Caco-2 (cell line): ENCODE results near the gene HYAL1. TPM values are rescaled to one million over a fixed set of nuclear protein-coding genes. Genes with fewer than 3 reads are reported as not detected.

Source experiments
- BruUV-seq: library from RNA; stranded (reverse); fragments of 400-500 nt; replicated peaks from 2 replicates; lab custom pipeline; 2021; lab: Mats Ljungman, UMichigan
- CTCF ChIA-PET: fragments of 300-600 bp; sonication (Branson Sonifier 250); formaldehyde crosslinking; loops from one replicate; lab custom pipeline; 2022; ENCODE audit warnings: antibody characterized with exemption; lab: Charles Lee
- POLR2A ChIA-PET: fragments of 300-600 bp; sonication (Branson Sonifier 250); formaldehyde crosslinking; loops from one replicate; lab custom pipeline; 2022; ENCODE audit warnings: antibody characterized with exemption; lab: Charles Lee
- DNase-seq, 2 experiments: peaks; one replicate each; pipeline versions ENCODE4 v3.0.0 to v3.0.0-alpha.2; 2020 to 2022
- H3K27me3 ChIP-seq: replicated peaks from 2 replicates; pipeline ENCODE4 v1.6.0; 2011; ENCODE audit warnings: low read length; ENCODE audit not compliant: control insufficient read depth, insufficient read depth
- H3K36me3 ChIP-seq: 2 replicates; pipeline ENCODE4 v1.5.1; 2011; ENCODE audit warnings: low read length; ENCODE audit not compliant: control insufficient read depth, insufficient read depth
- H3K4me1 ChIP-seq: fragments of 250-450 bp; sonication (Bioruptor Pico); 2 replicates; pipeline ENCODE4 v1.5.1; 2020; ENCODE audit warnings: mild to moderate bottlenecking
- H3K4me3 ChIP-seq: 2 replicates; pipeline ENCODE4 v1.5.1; 2011; ENCODE audit warnings: low read depth, mild to moderate bottlenecking, control low read depth, low read length
- H3K9me3 ChIP-seq: fragments of 250-450 bp; sonication (Bioruptor Pico); 2 replicates; pipeline ENCODE4 v1.5.1; 2020; ENCODE audit warnings: mild to moderate bottlenecking, moderate library complexity
- H3K27ac Mint-ChIP-seq: one replicate; pipeline ENCODE4 v1.8.0; 2022; ENCODE audit warnings: mixed read lengths; ENCODE audit not compliant: unreplicated experiment
- H3K27me3 Mint-ChIP-seq: one replicate; pipeline ENCODE4 v1.8.0; 2022; ENCODE audit warnings: mixed read lengths; ENCODE audit not compliant: insufficient read depth, unreplicated experiment
- H3K36me3 Mint-ChIP-seq: one replicate; pipeline ENCODE4 v1.8.0; 2022; ENCODE audit warnings: mild to moderate bottlenecking, mixed read lengths; ENCODE audit not compliant: insufficient read depth, unreplicated experiment
- H3K4me1 Mint-ChIP-seq: one replicate; pipeline ENCODE4 v1.8.0; 2022; ENCODE audit warnings: low read depth, mixed read lengths; ENCODE audit not compliant: unreplicated experiment
- H3K4me3 Mint-ChIP-seq: one replicate; pipeline ENCODE4 v1.8.0; 2022; ENCODE audit warnings: mild to moderate bottlenecking, moderate library complexity, mixed read lengths; ENCODE audit not compliant: unreplicated experiment
- H3K9me3 Mint-ChIP-seq: one replicate; pipeline ENCODE4 v1.8.0; 2022; ENCODE audit warnings: mixed read lengths; ENCODE audit not compliant: unreplicated experiment
- intact Hi-C: fragments of 100-400 bp; cut with micrococcal nuclease; formaldehyde crosslinking; loops from one replicate; pipeline ENCODE4 v1.10.0; 2022; ENCODE audit not compliant: unreplicated experiment
- total RNA-seq: library from RNA; stranded (reverse); gene quantifications from 2 replicates; pipeline ENCODE4 v1.2.3, GENCODE V29; 2022
- TF ChIP-seq, protein P1 (sequence below), 2 experiments: fragments of 200-600 bp in 1 of 2; IDR thresholded peaks; 1 replicate in 1 of 2; 2 replicates in 1 of 2; pipeline versions ENCODE4 v1.5.1 to v1.8.0; 2011 to 2022; ENCODE audit warnings: antibody characterized with exemption in 1 of 2, control low read depth in 1 of 2, inconsistent platforms in 1 of 2, low read depth in 1 of 2, low read length in 1 of 2, mild to moderate bottlenecking in 1 of 2, moderate library complexity in 1 of 2; ENCODE audit not compliant: insufficient read depth in 1 of 2, severe bottlenecking in 1 of 2, unreplicated experiment in 1 of 2

The HYAL1 gene
- total RNA-seq, 1 experiment from 2014 or later, result 2.3 TPM

DNA sequence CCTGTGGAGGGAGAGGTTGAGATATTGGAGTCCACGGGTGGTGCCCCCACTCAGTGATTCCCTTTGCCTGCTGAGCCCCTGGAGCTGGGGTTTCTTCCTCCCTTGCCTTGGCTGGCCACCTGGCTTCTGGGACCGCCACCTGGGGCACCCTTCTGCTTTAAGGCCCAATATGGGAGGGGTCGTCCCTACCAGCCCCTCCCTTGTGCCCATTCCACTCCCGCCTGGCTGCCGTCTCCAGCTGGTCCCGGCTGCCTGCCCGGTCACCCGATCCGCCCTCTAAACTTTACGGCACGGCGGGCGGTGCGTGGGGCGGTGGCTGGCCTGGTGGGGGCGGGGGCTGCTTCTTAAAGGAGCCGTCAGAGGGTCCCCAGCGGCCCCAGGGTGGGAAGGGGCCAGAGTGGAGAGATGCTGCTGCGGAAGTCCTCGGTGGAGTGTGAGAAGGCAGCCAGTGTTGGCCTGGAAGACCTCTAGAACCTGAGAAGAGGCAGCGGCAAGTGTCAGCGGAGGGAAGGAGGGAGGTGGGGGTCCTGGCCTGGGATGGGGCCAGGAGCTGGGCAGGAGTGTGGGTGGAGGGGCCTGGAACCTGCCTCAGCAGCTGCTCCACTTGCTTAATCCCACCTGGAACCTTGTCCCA is 36.0 kb downstream of the HYAL1 start:
- Mint-ChIP-seq H3K4me1 (peaks cover 50% of the 10 kb centered on the region), H3K9me3 (no peaks in the 10 kb centered on the region), H3K27me3 (no peaks in the 10 kb centered on the region), H3K27ac (no peak overlapping the region), H3K36me3 (peaks cover 11% of the 10 kb centered on the region), H3K4me3 (no peak overlapping the region)
- intact Hi-C loops, result no loop called here
- TF ChIP-seq, protein P1, sequence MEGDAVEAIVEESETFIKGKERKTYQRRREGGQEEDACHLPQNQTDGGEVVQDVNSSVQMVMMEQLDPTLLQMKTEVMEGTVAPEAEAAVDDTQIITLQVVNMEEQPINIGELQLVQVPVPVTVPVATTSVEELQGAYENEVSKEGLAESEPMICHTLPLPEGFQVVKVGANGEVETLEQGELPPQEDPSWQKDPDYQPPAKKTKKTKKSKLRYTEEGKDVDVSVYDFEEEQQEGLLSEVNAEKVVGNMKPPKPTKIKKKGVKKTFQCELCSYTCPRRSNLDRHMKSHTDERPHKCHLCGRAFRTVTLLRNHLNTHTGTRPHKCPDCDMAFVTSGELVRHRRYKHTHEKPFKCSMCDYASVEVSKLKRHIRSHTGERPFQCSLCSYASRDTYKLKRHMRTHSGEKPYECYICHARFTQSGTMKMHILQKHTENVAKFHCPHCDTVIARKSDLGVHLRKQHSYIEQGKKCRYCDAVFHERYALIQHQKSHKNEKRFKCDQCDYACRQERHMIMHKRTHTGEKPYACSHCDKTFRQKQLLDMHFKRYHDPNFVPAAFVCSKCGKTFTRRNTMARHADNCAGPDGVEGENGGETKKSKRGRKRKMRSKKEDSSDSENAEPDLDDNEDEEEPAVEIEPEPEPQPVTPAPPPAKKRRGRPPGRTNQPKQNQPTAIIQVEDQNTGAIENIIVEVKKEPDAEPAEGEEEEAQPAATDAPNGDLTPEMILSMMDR (IDR thresholded peaks at IDR 0.05; ENCODE audit: insufficient read depth in 1 of 2, low read depth in 1 of 2, low read length in 1 of 2, severe bottlenecking in 1 of 2, unreplicated experiment in 1 of 2), result no peak
- BruUV-seq, result no TSS peak
- ChIA-PET POLR2A (interaction anchor here (1.2 kb wide), 1 partner anchor 70 kb away, joined by 4 read pairs; no protein-coding TSS in a partner anchor), CTCF (interaction anchor here (0.6 kb wide), 1 partner anchor 771 kb away, joined by 3 read pairs; no protein-coding TSS in a partner anchor)
- H3K4me3 ChIP-seq, result no peak overlapping the region
- no peaks in the 10 kb centered on the region for H3K9me3 ChIP-seq
- no peaks in the 10 kb centered on the region; the same call in 1 of the 2 replicates for H3K36me3 ChIP-seq
- peaks cover 78% of the 10 kb centered on the region for H3K4me1 ChIP-seq
- no peaks in the 10 kb centered on the region for H3K27me3 ChIP-seq
- DNase-seq, result no peak

DNA sequence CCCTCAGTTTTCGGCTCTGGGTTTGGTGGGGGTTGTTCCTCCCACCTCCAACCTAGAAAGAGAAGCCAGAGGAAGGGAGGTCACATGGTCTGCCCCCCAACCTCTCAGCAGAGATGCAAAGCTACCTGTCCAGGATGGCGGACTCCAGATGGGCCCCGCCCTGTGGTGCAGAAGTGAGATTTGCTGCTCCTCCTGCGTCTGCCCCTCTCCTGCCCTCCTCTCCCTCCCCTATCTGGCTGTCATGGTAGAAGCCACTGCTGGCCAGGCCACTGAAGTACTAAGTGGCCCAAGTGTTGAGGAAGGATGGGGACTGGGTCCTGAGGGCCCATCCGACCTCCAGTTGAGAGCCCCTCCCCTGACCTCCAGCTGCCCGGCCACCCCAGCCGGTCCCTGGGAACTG is 36.5 kb downstream of the HYAL1 start:
- DNase-seq, result no peak
- Histone ChIP-seq H3K9me3 (no peaks in the 10 kb centered on the region), H3K36me3 (no peaks in the 10 kb centered on the region), H3K4me1 (peaks cover 73% of the 10 kb centered on the region), H3K27me3 (no peaks in the 10 kb centered on the region), H3K4me3 (no peak overlapping the region)
- peaks cover 49% of the 10 kb centered on the region for H3K4me1 Mint-ChIP-seq
- ChIA-PET CTCF (interaction anchor here (0.6 kb wide), 1 partner anchor 771 kb away, joined by 3 read pairs; no protein-coding TSS in a partner anchor), POLR2A (interaction anchor here (1.2 kb wide), 1 partner anchor 70 kb away, joined by 4 read pairs; no protein-coding TSS in a partner anchor)
- intact Hi-C loops, result no loop called here
- peaks cover 11% of the 10 kb centered on the region for H3K36me3 Mint-ChIP-seq
- TF ChIP-seq, protein P1 (IDR thresholded peaks at IDR 0.05; ENCODE audit: insufficient read depth in 1 of 2, low read depth in 1 of 2, low read length in 1 of 2, severe bottlenecking in 1 of 2, unreplicated experiment in 1 of 2), result no peak
- no peak overlapping the region for H3K27ac Mint-ChIP-seq
- H3K4me3 Mint-ChIP-seq, result no peak overlapping the region
- H3K9me3 Mint-ChIP-seq, result no peaks in the 10 kb centered on the region
- no peaks in the 10 kb centered on the region for H3K27me3 Mint-ChIP-seq
- BruUV-seq, result no TSS peak

DNA sequence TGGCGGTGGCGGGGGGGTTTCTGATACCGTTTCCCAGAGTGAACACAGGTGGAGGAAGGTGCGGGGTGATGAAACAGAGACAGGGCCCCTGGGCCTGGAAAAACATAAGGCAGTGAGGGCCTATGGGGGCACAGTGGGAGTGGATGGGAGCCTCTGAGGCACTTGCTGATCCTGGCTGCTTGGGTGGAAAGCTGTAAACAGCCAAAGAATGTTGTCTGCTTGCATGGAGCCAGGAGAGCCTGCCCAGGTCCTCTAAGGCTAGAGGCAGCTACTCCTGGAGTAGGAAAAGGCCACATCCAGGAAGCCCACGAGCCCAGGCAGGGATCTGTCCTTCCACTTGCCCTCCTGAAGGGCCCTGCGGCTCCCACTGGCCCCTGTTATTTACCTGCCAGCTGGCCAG is 37.4 kb downstream of the HYAL1 start:
- POLR2A ChIA-PET, result no interaction called here
- TF ChIP-seq, protein P1 (IDR thresholded peaks at IDR 0.05; ENCODE audit: insufficient read depth in 1 of 2, low read depth in 1 of 2, low read length in 1 of 2, severe bottlenecking in 1 of 2, unreplicated experiment in 1 of 2), result no peak

More for the DNA sequence above, 37.4 kb downstream of the HYAL1 start:
- CTCF ChIA-PET, result no interaction called here
- no TSS peak for BruUV-seq
- intact Hi-C loops, result no loop called here
- Mint-ChIP-seq H3K4me1 (peaks cover 42% of the 10 kb centered on the region), H3K9me3 (no peaks in the 10 kb centered on the region), H3K36me3 (peaks cover 11% of the 10 kb centered on the region), H3K4me3 (no peak overlapping the region), H3K27ac (peak overlapping the region; percentile 53), H3K27me3 (no peaks in the 10 kb centered on the region)
- no peak for DNase-seq
- Histone ChIP-seq H3K4me1 (peaks cover 67% of the 10 kb centered on the region), H3K36me3 (no peaks in the 10 kb centered on the region), H3K4me3 (no peak overlapping the region), H3K9me3 (no peaks in the 10 kb centered on the region), H3K27me3 (no peaks in the 10 kb centered on the region)
